Bone marrow (tissue), 2 donors: ENCODE data around the gene AIG1.
"Not testable (repeated sequence)": the region's sequence is repeated elsewhere in the genome, so short reads cannot be mapped to it uniquely, and the experiment has no call there.

Source experiments
- DNase-seq, 2 donors: peaks; one replicate each; lab custom pipeline; 2025; lab: John Stamatoyannopoulos, UW

Gene AIG1

DNA sequence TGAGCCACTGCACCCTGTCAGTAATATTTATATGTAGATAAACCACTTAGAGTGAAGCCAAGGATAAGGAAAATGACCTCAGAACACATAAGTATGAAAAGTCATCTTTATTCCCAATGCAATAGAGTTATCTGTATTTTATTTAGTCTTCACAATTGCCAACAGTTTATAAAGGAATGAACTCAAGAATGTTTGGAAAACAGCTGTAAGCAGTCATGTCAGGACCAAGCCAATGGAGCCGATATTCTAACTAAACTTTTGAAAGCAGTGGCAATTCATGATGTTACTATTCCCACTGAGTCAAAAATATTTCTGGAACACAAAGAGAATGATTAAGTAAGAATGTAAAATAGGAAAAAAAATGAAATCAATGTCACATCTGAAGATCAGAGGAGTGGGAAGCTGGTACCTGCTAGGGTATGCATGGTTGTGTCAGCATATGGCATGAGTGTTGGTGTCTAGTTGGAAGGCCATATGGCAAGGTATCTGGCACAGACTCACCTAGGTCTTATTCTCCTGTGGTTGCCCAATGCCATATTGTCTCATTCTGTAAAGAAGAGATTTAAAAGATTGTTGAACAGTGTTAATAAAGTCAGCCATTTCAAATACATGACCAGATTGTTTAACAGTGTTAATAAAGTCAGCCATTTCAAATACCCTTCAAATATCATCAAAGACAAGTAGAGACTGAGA, 271.6 kb downstream of the AIG1 start:
- DNase-seq: no peak

DNA sequence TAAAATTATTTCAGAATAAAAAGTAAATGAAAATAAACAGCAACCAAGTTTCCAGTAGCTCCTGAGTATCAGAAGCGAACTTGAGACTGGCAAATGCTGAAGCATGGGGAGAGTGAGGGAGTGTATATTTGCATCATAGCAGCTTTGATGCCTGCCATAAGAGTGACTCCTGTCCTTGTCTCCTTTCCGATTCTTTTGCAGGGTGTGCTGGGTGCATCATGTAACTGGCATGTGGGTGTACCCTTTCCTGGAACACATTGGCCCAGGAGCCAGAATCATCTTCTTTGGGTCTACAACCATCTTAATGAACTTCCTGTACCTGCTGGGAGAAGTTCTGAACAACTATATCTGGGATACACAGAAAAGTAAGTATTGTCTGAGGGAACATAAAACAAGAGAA, 272.4 kb downstream of the AIG1 start:
- DNase-seq: no peak

DNA sequence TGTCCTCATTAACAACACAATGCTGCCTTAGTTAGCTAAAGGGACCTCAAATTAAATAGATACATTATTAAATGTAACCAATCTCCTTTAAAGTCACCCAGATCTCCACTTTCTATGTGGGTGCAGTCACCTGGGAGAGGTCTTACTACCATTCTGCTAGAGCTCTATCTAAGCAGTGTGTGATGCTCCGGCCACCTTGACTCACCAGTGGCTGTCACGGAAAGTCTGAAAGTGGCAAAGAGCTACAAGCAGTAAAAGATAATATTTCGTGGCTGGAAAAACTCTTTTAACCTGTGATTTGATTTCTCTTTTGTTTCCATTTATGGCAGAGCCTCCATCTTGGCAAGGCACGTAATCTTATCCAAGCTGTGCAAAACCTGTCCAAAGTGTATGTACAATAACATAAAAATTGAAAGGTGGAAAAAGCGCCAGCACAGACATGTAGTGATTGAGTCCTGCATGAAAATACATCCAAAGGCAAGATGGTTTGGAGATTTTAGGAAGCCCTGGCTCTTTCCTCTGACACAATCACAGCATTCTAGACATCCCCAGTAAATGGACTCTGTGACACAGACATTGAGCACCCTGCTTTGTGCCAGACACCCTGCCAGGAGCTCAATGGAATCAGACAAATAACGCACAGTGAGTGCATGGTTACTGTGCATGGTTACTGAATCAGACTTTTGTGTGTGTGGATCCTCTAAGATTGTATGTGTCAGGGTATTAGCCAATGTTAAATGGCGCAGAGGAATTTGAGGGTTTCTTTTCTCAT, 273.2 kb downstream of the AIG1 start:
- DNase-seq: no peak

DNA sequence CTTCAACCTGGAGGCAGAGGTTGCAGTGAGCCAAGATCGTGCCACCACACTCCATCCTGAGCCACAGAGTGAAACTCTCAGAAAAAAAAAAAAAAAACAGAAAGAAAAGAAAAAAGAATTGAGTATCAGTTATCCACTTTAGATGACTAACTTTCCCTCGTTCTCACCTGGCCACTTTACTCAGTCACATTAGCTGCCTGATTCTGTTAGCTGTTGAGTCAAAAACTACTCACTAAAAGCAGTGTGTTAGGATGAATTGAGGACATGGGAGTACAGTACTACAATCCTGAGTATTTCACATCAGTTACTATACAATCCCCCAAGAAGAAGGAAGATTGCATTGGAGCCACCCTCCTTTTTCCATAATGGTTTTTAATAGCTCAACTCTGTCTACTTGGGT, 275.2 kb downstream of the AIG1 start:
- DNase-seq: no peak

DNA sequence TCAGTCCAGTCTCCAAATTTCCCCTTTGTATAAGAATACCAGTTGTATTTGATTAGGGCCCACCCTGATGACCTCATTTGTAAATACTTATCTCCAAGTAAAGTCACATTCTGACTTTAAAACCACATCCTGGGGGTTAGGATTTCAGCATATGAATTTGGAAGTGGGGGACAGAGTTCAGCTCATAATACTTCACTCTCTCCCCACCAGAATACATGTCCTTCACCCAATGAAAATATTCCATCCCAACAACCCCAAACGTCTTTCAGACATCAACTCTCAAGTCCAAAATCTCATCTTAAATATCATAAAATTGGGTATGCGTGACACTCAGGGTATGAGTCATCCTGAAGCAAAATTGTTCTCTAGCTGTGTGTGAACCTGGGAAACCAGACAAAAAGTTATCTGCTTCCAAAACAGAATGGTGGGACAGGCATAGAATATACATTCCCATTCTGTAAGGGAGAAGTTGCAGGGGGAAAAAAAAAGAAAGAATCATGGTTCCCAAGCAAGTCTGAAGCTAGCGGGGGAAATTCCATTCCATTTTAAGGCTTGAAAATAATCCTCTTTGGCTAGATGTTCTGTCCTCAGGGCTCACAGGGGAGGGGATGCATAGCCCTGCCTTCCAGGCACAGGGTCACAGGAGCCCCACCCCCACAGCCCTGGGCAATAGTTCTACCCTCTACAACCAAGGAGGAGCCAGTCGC, 275.9 kb downstream of the AIG1 start:
- no peak for DNase-seq

DNA sequence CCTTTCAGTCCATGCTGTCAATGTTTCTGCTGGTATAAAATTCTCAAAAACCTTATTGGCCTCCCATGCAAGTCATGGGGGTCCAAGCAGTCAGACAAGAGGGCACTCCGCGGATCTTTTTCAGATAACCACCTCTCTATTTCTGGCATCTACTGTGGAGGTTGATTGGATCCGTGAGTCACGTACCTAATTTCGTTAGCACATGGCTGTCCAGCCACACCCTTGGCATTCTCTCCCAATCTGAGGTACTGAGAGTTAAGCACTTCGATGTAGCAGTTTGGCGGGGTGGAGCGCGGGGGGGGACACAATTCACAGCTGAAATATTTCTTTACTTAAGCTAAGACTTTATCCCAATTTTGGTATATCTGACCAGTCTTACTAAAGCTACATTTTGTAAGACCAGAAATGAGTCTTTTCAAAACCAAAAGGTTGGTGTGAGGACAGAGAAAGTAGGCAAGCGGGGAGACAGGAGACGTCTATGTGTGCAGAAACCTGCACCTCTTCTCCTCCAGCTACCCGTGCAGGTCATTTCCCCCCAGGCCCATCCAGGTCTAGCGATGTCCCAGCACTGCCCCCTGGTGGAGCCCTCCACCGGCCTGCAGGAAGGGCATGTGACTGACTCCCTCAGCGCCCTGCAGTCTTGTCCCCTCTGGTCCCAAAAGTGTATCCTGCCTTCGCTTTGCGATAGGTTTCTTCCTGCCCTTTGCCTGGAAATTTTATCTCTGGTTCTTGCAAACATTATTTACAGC, 276.7 kb downstream of the AIG1 start:
- no peak for DNase-seq

DNA sequence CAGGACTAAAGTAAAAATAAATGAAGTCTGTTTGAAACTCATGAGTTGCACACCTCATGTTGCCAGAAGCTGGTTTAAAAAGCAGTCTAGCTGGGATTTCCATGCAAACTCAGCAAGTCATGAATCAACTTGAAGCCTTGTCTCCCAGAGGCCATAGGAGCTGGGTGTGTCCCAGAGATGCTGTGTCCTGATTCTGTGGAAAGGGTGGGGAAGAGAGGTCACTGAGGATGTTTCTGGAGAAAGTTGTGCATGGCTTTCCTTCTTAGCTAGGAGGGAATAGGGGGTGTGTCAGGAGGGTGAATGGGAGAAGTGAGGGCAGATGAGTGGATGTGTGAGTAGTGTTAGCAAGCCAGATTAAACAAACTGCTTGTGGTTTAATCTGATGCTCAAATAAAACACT, 278.5 kb downstream of the AIG1 start:
- no peak for DNase-seq

DNA sequence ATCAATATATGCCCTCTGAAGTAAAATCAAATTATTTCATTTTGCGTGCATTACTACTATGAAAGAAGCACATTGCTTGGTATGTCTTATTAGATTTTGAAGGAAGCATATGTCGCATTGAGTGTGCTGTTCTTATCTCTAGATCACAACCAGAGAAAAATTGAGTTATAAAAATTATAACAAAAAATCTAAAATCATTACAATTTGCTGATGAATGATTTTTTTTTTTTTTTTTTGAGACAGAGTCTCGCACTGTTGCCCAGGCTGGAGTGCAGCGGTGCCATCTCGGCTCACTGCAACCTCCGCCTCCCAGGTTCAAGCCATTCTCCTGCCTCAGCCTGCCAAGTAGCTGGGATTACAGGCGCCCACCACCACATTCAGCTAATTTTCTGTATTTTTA, 284.8 kb downstream of the AIG1 start:
- DNase-seq: not testable (repeated sequence)

DNA sequence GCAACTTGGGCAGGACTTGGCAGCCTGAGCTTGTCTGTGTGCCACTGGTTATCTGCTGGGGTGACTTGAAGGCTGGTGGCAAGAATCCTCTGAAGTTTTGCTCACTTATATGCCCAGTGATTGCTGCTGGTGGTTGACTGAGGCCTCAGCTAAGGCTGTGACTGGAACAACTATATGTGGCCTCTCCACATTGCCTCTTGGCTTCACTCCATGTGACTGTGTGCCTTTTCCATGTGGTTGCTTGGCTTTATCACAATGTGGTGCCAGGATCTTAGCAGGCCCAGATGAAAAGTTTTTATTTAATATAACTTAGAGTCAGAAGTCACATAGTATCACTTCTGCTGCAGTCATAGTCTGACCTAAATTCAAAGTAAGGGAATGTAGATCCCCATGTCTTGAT, 285.3 kb downstream of the AIG1 start:
- no peak for DNase-seq

DNA sequence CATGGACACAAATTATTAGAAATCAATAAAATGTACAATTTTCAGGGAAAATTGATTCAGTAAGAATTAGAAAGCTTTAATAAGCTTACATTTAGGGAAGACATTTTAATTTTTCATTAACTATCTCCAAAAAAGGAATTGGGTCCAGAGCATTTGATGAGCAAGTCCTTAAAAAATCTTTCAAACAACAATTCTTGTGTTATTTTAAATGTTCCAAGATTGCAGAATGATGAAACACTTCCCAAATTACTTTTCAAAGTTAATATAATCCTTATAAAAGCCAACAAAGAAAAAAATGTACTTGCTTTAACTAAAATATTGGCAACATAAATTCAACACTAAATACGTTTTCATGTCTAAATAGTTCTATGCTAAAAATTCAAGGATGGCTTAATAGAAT, 287.8 kb downstream of the AIG1 start:
- DNase-seq: no peak

DNA sequence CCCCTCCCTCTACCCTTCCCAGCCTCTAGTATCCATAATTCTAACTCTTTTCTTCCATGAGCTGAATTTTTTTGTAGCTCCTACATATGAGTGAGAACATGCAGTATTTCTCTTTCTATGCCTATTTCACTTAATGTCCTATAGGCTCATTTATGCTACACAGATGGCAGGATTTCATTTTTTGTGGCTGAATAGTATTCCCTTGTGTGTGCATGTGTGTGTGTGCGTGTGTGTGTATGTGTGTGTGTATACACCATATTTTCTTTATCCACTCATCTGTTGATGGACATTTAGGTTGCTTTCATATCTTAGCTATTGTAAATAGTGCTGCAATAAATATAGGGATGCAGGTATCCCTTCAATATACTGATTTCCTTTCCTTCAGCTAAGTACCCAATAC, 288.8 kb downstream of the AIG1 start:
- DNase-seq: no peak

DNA sequence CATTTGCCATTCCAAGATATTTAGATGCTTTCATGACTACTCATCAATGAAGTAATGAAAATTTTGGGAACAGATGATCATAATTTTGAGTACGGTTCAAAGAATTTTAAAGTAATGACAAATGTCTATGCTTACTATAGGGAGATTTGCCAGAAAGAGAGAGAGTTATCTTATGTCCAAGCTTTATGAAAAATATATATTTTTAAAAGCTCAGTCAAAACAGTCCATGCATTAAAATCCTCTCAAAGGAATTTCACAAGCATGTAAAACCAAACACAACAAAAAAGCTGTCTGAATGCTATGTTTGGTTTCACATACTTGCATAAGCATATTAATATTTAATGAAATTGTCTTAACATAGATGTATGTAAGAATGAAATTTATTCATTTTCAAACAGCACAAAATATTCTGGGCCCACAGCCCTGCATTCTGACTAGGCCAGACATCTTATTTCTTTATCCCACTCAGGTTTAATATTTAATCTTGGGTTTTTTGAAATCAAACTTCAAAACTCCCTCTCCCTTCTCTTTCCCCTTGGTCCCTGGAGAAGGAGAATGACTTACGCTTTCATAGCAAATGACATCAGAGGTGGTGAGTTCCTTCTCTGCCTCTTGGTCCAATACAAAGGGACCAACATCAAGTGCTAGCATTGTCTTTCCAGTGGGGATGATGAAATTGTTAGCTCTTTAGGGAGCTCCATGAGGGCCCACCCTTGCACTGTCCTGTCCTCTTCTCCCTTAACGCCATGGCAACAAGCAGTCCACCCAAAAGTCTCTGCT, 295.6 kb downstream of the AIG1 start:
- no peak for DNase-seq

DNA sequence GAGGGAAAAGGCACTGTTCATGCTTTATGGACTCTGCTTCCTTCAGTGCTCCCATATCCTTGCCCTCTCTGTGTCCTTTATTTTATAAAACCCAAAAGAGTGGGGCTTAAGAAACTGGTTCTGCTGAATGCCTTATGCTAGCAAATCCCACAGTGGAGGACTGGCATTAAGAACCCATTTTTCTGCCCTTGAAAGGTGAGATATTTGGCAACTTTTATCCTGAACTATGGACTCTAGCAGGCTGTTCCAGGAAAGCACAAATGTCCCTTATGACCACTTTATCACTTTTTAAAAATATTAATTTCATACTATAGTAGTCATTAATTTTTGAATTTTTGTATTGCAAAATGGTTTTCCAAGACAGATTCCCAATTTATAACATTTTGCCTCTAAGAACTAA, 296.5 kb downstream of the AIG1 start:
- DNase-seq: no peak

DNA sequence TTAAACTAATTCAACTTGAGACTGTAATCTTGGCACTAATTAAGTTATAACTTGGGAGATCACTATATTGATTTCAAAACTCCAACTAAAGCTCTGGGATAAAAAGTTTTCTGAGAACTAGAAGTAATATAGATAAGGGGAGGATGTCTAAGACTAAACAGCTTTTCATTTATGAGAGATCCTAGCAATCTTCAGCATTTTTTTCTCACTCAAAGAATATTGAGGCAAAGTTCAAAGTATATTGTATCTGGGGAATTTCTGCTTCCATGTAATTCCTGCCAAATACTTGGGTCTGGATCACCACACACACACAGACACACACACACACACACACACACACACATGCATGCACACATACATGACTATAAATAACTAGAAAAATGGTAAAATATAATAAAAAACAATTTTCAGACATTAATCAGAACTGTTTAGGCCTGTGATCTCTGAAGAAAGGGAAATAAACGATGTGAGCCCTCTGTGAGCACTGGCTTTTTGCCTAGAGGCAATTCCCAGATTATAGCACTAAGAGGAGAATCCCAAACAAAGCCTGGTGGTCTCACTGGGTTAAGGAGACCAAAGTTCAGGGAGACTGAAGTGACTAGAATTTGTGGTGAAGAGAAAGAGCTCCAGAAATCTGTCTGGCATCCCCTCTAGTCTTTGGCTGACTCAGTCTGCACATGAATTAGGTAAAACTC, 297.0 kb downstream of the AIG1 start:
- no peak for DNase-seq

DNA sequence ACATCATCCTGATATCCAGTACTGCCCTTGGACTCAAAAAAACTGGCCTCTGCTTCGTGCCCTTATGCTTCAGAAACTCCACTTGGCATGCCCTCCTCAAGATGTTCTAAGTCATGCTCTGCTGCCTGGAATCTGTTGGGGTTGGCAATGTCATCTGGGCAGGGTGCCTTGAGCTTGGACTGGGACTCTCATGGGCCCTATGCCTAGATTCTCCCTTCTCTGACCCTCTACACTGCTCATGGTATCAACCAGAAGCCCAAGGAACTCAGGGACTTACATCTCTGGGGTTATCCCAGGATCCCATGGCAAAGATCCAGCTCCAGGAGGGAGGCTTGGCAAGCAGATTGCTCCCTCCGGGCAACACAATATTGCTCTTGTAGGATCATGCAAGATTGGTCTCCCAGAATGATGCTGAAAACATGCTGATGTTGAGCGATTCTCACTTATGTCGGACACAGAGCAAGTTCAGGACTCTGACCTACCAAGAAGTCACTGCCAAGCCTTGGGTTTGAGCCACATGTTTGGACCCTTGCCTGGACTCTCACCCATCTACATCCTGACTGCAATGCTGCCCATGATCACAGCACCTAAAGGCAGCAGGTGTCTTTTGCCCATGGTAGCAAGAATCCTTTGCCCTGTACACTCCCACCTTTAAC, 301.0 kb downstream of the AIG1 start:
- no peak for DNase-seq

DNA sequence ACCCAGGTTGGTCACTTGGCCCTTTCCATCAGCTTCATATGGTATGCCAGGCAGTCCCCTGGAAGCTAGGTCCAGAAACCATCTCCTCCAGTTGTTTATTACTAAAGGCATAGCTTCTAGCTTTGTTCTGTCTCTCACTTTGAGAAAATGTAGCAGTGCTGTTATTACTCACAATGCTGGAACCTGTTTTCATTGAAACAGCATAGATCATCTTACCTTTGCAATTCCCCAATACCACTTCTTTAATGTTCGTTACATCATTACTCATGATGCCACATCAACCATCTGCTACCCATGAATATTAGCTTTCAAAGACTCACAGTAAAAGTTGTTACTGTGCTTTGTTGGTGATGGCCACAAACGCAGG, 301.5 kb downstream of the AIG1 start:
- DNase-seq: no peak

DNA sequence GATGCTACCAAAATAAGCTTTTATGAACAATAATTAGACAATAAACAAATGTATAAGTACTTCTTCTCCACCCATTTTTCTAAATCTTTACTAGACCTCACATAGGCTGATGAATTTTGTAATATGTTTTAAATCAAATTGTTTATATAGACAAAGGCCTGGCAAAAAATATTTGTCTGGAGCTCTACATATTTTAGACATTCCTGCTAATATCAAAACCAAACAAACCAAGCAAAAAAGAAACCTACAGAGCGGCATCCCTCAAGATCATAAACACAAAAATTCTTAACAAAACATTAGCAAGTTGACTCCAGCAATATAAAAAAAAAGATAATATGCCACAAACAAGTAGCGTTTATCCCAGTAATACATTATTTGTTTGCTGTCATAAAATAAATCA, 302.6 kb downstream of the AIG1 start:
- DNase-seq: no peak

DNA sequence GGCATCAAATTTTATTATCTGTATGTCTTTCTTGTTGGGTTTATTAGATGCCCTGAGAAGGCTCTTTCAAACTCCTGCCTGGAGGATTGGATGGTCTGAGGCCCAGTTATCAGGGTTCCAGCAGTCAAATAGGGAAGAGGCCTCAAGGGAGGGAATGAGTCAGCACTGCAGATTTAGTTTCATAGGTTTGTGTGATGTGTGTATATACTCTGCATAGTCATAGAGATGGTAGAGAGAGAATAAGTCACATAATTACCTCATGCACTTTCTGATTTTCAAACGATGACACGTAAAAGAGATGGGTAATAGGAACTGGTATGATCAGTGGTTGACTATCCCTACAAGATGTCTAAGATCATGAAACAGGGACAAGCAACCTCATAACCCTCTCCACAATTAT, 307.7 kb downstream of the AIG1 start:
- DNase-seq: no peak

DNA sequence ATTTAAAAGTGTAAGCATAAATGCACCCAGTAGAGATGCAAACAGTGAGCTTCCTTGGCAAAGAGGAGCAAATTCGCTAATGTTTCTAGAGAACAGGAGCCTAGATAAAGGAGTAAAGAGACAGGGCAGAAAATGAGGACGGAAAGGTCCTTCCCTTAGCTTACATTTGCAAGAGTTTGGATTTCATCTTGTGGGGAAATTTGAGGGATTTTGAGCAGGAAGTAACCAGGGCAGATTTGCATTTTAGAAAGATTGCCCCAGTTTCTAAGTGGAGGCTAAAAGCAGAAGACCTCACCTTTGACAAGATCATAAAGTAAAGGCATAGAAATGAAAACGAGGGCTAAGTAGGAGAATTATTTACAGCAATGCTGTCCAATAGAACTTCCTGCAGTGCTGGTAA, 309.3 kb downstream of the AIG1 start:
- no peak for DNase-seq

DNA sequence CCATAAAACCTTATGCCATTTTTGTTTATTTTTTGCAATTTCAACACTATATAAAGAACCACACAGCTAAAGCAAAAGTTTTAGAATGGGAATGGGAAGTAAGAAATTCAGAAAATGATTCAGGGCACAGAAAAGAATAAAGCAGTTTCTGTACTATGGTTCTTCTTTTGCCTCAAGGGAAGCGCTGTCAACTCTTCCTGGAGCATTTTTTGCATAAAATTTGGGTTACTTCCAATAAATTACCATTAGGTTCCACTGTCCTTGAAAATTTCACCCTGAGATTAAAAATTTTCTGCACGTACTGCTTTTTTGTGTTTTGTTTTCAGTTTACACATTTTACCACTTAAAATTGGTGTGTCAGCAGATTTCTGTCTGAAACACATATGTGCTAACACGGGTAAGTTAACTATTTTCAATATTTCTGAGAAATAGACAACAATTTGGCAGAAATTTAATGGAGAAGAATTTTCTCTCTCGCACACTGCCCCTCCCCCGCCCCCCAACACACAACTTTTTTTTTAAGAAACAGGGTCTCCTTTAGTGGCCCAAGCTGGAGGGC, 310.2 kb downstream of the AIG1 start:
- DNase-seq: no peak
